ENCODE results near the gene MRPS31.
"Not testable (repeated sequence)": the region's sequence is repeated elsewhere in the genome, so short reads cannot be mapped to it uniquely, and the experiment has no call there.

MRPS31 gene

GRCh38 chr13:40756042-40756441 lies 14.9 kb downstream of the MRPS31 start:
- no peak for DNase-seq

- DNase-seq = no peak
Measured at GRCh38 chr13:40755082-40755700, 15.8 kb downstream of the MRPS31 start.

DNA sequence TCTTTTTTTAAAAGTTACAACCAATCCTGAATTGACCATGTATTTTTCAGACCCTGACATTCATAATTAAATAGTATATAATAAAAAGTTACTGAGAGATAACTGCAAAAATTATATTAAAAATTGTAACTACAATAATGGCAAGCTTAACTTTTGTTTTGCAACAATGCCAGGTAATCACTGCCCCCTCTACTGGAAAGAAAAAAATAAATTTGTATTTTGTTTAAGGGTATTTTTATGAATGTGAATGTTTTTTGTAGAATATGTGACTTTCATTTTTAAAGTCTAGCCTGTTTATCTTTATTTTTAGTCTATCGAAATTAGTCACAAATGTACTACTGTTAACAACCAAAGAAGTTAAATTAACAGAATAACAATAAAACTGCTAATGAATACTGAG lies 21.7 kb downstream of the MRPS31 start:
- no peak for DNase-seq

DNA sequence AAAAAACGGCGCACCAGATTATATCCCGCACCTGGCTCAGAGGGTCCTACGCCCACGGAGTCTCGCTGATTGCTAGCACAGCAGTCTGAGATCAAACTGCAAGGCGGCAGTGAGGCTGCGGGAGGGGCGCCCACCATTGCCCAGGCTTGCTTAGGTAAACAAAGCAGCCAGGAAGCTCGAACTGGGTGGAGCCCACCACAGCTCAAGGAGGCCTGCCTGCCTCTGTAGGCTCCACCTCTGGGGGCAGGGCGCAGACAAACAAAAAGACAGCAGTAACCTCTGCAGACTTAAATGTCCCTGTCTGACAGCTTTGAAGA lies 35.8 kb downstream of the MRPS31 start:
- not testable (repeated sequence) for DNase-seq

- DNase-seq = not testable (repeated sequence)
Measured at GRCh38 chr13:40734536-40735231, 36.3 kb downstream of the MRPS31 start.

DNA sequence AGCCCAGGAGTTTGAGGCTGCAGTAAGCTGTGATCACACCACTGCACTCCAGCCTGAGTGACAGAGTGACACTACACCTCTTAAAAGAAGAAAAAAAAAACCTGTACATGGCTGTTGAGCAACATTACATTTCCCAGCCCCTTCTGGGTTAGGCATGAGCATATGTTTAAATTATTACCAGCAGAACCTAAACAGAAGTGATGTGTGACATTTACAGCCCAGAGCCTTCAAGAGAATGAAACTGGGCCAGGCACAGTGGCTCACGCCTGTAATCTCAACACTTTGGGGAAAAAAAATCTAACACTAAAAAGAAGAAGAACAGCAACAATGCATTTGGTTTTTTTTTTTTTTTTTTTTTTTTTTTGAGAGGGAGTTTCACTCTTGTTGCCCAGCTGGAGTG lies 38.3 kb downstream of the MRPS31 start:
- DNase-seq = no peak

DNA sequence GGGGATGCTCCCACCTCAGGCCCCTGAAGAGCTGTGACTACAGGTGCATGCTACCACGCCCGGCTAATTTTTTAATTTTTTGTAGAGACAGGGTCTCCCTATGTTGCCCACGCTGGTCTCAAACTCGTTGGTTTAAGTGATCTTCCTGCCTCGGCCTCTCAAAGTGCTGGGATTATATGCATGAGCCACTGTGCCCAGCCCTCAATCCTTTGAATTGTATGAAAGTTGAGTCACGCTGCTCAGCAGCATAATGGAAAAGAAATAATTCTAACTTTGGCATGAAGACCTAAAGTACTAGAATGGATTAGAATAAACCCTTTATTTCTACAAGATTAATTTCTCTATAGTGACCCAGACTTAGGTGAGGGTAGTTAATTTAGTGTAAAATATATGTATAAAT lies 42.4 kb downstream of the MRPS31 start:
- no peak for DNase-seq

- DNase-seq = not testable (repeated sequence)
Measured at GRCh38 chr13:40714433-40714832, 56.6 kb downstream of the MRPS31 start.

GRCh38 chr13:40706439-40706838 lies 64.6 kb downstream of the MRPS31 start:
- no peak for DNase-seq

- no peak for DNase-seq
Measured at GRCh38 chr13:40697711-40698110, 73.3 kb downstream of the MRPS31 start.

DNA sequence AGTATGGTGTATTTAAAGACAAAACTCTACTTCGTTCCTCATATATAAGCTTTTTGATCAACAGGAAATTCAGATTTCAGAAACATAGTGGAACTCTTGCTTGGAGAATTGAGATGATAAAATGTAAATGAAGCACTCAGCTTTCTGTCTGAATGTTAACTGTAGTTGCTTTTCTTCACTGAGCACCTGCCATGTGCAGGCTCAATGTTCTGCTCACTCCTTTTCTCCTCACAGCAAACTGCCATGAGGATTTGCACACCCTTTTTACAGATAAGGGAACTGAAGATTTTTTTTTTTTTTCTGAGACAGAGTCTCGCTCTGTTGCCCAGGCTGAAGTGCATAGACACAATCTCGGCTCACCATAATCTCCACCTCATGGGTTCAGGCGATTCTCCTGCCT lies 76.6 kb downstream of the MRPS31 start:
- no peak for DNase-seq

- DNase-seq = peak; percentile 88
Measured at GRCh38 chr13:40692946-40693345, 78.0 kb downstream of the MRPS31 start.

DNA sequence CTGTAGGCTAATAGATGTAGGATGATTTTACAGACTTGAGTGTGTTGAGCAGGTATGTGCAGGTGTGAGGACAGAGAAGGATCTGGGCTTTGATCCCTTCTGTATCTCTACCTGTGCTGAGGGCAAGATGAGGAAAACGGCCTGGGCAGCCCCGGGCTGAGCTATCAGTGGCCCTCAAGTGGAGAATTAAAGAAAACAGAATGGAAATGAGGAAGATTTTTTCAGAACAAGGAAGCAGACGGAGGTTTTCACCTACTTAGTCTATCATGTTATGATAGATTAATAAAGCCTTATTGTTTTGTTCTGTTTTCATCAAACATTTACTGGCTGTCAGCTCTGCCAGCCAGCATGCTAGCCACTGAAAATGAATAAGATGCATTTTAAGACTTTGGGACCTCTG lies 82.2 kb downstream of the MRPS31 start:
- no peak for DNase-seq

GRCh38 chr13:40682449-40683240 lies 88.3 kb downstream of the MRPS31 start:
- DNase-seq = peak; percentile 33

GRCh38 chr13:40681341-40682146 lies 89.4 kb downstream of the MRPS31 start:
- no peak for DNase-seq

GRCh38 chr13:40680659-40681323 lies 90.2 kb downstream of the MRPS31 start:
- DNase-seq = no peak

DNA sequence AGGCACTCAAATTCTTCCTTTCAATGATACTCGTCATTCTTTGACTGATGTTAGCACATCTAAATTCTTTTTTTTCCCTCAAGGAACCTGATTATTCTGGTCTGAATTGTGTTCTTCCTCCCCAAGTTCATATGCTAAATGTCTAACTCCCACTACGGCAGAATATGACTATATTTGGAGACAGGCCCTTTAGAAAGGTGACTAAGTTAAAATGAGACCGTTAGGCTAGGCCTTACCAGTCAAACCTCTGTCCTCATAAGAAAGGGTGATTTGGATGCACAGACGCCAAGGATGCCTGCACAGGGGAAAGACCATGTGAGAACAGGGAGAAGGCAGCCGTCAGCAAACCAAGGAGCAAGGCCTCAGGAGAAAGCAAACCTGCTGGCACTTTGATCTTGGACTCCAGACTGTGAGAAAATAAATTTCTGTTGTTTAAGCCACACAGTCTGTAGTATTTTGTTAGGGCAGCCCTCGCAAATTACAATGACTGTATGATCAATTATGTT lies 91.5 kb downstream of the MRPS31 start:
- no peak for DNase-seq

Data from NCI-H526 treated with DMSO at 0.1 percent for 48 hours (cell line).